A549 (cell line): ENCODE results near the gene ZFHX3.

Source experiments
- CHD2 ChIP-seq: fragments of 150-350 bp; IDR thresholded peaks from 2 replicates; pipeline ENCODE4 v1.6.1; 2014; ENCODE audit warnings: low read length; ENCODE audit not compliant: partially characterized antibody
- CTCF ChIP-seq: fragments of >200 bp; sonication (Bioruptor Twin); formaldehyde crosslinking; IDR thresholded peaks from 3 replicates; pipeline ENCODE4 v1.5.1; 2016
- TF ChIP-seq, protein P1 (sequence below): fragments of 450-650 bp; IDR thresholded peaks from 2 replicates; pipeline ENCODE4 v1.6.1; 2014; ENCODE audit warnings: antibody characterized with exemption

DNA sequence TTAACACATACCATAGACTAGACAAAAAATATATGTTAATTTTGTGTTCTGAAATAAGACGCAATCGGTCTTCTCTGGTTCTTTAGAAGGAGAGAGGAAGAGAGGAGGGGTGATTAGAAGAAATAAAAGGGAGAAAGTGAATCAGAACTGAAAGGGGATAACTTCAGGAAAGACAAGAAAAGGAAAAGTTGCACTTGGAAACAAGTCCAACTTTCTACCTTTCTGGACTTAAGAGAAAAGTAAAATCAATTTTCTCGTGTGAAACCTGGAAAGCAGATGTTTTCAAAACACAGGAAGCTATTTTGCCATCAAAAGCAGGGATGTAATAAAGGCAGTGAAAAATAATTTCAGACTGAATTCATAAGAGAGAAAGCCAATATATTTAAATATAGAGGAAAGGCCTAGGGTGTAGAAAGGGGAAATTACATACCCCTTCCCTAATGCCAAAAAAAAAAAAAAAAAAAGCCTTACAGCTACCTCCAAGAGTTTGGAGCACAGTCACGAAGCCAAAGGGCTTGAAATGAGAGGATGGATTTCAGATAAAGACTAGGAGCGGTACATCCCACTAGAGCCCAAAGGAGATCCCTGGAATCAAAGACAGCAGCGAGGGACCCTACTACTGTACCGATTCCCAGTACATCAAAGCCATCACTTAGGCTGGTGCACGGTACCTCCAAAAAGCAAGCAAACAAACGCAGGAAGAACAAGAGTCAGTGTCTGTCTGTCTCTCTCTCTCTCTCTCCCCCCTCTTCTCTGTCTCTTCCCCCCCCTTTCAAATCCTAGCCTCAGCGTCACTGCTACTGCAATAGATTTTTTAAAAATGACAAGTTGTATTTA lies 12.1 kb upstream of the ZFHX3 start:
- TF ChIP-seq CHD2 (no peak), CTCF (no peak)
- TF ChIP-seq, protein P1, sequence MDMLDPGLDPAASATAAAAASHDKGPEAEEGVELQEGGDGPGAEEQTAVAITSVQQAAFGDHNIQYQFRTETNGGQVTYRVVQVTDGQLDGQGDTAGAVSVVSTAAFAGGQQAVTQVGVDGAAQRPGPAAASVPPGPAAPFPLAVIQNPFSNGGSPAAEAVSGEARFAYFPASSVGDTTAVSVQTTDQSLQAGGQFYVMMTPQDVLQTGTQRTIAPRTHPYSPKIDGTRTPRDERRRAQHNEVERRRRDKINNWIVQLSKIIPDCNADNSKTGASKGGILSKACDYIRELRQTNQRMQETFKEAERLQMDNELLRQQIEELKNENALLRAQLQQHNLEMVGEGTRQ: no peak
